AG09319 (cell line): ENCODE data around the gene EXTL1.

Experiments
- DNase-seq: peaks from one replicate; pipeline ENCODE4 v3.0.0-alpha.2; 2010; ENCODE audit warnings: low read depth; ENCODE audit errors: extremely low read depth
- TF ChIP-seq, protein P1 (sequence below): IDR thresholded peaks from 2 replicates; pipeline ENCODE4 v1.5.1; 2011; ENCODE audit warnings: low read depth, mild to moderate bottlenecking, inconsistent platforms, low read length, moderate library complexity

The EXTL1 gene

GRCh38 chr1:26014179-26014578 lies 7.4 kb upstream of the EXTL1 start:
- no peak for DNase-seq
- TF ChIP-seq, protein P1, sequence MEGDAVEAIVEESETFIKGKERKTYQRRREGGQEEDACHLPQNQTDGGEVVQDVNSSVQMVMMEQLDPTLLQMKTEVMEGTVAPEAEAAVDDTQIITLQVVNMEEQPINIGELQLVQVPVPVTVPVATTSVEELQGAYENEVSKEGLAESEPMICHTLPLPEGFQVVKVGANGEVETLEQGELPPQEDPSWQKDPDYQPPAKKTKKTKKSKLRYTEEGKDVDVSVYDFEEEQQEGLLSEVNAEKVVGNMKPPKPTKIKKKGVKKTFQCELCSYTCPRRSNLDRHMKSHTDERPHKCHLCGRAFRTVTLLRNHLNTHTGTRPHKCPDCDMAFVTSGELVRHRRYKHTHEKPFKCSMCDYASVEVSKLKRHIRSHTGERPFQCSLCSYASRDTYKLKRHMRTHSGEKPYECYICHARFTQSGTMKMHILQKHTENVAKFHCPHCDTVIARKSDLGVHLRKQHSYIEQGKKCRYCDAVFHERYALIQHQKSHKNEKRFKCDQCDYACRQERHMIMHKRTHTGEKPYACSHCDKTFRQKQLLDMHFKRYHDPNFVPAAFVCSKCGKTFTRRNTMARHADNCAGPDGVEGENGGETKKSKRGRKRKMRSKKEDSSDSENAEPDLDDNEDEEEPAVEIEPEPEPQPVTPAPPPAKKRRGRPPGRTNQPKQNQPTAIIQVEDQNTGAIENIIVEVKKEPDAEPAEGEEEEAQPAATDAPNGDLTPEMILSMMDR: no peak

DNA sequence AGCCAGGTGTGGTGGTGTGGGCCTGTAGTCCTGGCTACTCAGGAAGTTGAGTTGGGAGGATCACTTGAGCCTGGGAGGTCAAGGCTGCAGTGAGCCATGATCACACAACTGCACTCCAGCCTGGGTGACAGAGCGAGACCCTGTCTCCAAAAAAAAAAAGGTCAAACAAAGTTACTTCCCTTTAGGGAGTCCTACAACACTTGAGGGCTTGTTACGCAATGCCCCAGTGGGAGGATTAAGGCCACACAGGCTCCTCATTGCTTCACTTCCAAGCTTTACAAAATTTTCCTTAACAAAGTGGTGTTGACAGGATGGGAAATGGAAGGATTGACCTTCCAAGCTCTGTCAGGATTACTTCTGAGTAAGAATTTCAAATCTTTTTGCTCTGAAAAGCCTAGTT lies 6.2 kb upstream of the EXTL1 start:
- TF ChIP-seq, protein P1: no peak
- no peak for DNase-seq

- no peak for DNase-seq
- TF ChIP-seq, protein P1: no peak
Measured at GRCh38 chr1:26016258-26016952, 5.2 kb upstream of the EXTL1 start.

GRCh38 chr1:26016953-26017545 lies 4.5 kb upstream of the EXTL1 start:
- DNase-seq: no peak
- TF ChIP-seq, protein P1: no peak

DNA sequence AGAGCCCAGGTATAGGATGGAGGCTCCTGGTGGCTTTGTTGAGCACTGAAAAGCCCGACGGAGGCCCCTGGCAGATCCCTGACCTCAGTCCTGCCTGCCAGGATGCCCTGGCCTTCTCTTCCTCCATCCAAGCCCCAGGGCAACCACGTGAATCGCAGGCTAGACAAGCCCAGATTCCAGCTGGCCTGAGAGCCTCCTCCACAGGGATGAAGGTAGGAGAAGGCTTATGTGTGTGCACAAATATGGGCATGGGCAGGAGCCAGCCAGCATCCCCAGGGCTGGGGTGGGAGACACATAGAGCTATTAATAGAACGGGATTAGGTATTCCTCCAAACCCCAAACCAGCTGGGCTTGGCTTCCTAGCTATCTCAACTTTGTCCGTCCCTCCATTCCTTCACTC lies 4.0 kb upstream of the EXTL1 start:
- DNase-seq: no peak

DNA sequence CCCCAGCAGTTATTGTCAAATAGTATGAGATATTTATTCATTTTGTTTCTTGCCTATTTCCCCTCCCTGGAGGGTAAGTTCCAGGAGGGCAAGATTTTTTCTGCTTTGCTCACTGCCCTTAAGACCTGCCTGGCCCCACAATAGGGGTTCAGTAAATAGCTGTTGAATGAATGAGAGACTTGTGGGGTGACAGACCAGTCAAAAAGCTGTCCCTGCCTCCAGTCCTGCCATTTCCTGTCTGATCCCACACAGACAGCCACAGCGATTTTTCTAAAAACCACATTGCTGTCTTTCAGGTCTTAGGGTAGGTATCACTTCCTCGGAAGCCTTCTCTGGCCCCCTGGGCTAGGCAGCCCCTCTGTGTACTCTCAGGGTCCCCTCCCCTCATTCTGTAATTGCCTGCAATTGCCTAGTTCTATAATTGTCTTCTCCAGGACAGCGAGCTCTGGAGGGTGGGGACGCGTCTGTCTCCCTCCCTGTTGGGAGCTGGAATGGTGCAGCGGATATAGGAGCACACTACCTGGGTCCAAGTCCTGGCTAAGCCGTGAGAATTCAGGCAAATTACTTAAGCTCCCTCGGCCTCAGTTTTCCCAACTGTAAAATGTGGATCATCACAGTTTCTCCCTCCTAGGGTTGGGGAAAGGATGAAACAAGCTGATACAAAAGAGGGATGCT lies 1.8 kb upstream of the EXTL1 start:
- TF ChIP-seq, protein P1: no peak
- no peak for DNase-seq

More for the DNA sequence above, 4.0 kb upstream of the EXTL1 start:
- TF ChIP-seq, protein P1: no peak

GRCh38 chr1:26020330-26020768 lies 1.2 kb upstream of the EXTL1 start:
- DNase-seq: no peak

More at GRCh38 chr1:26020330-26020768, 1.2 kb upstream of the EXTL1 start:
- TF ChIP-seq, protein P1: no peak
